ENCODE data around the gene FAM168A. TPM values are rescaled to one million over a fixed set of nuclear protein-coding genes. Genes with fewer than 3 reads are reported as not detected.

The FAM168A gene
- total and polyA plus RNA-seq, 10 of the 15 experiments (the other 5 are each of a cell fraction or from before 2014, with no cell fraction given), result 1.7 to 20.0 (median 10.0) TPM

- no TSS peak for BruUV-seq (replicated peaks)
- H3K9ac ChIP-seq (ENCODE audit: control insufficient read depth, insufficient read depth, low read length), result no peak overlapping the region
- no peak overlapping the region for H3K4me3 ChIP-seq
- no peak overlapping the region for H3K4me2 ChIP-seq (ENCODE audit: control insufficient read depth, insufficient read depth)
- SMC1A ChIA-PET (ENCODE audit: uncharacterized antibody, unreplicated experiment), result interaction anchor here (0.7 to 2.0 kb wide), 6 partner anchors 11 to 69 kb away, joined by 3 to 6 read pairs (median 4); no protein-coding TSS in a partner anchor
- no peak overlapping the region for H2AFZ ChIP-seq (ENCODE audit: control insufficient read depth, low read depth, low read length)
- no peak overlapping the region for H3K27ac ChIP-seq (ENCODE audit: control insufficient read depth, insufficient read depth)
- CTCF ChIA-PET, result interaction anchor here (0.9 to 2.1 kb wide), 7 partner anchors 11 to 77 kb away, joined by 3 to 6 read pairs (median 3); no protein-coding TSS in a partner anchor
- H3K4me1 ChIP-seq (ENCODE audit: control insufficient read depth, insufficient read depth, low read length), result peaks cover 6% of the 10 kb centered on the region; the same call in 1 of the 2 replicates
- 88% methylated on average over 4 of the region's 4 CpGs for WGBS (ENCODE audit: insufficient coverage, insufficient replicate concordance, low lambda C conversion rate, missing lambda C conversion rate)
- DNase-seq (ENCODE audit: low read depth, low spot score) (no peak), ATAC-seq (no peak), FAIRE-seq (no peak)
- H3K36me3 ChIP-seq (ENCODE audit: control insufficient read depth in 2 of 2, insufficient read depth in 2 of 2, low read length in 1 of 2), result peaks cover 0 to 1% of the 10 kb centered on the region in 2 experiments; a peak in 1 of 4 replicates
- POLR2A ChIA-PET, result interaction anchor here (0.5 to 1.6 kb wide), 5 partner anchors 16 to 688 kb away, joined by 3 to 7 read pairs (median 4); no protein-coding TSS in a partner anchor
- no peaks in the 10 kb centered on the region; the same call in 1 of the 2 replicates for H3K79me2 ChIP-seq (ENCODE audit: control insufficient read depth, insufficient read depth, low read length)
- no peaks in the 10 kb centered on the region for H4K20me1 ChIP-seq (ENCODE audit: control insufficient read depth, insufficient read depth)
- intact Hi-C loops (cut with micrococcal nuclease; ENCODE audit: unreplicated experiment) (no loop called here), in situ Hi-C loops (cut with MboI) (no loop called here)
- RAD21 ChIA-PET (ENCODE audit: unreplicated experiment), result interaction anchor here (0.6 to 1.0 kb wide), 5 partner anchors 25 to 92 kb away, joined by 3 read pairs; no protein-coding TSS in a partner anchor
- no peaks in the 10 kb centered on the region for H3K9me3 ChIP-seq (replicated peaks; ENCODE audit: control insufficient read depth, insufficient read depth, low read length)
- H3K27me3 ChIP-seq (replicated peaks in 1 of 2; ENCODE audit: control insufficient read depth in 2 of 2, insufficient read depth in 2 of 2, low read length in 1 of 2), result no peaks in the 10 kb centered on the region
- no peak for TF ChIP-seq MYB (IDR thresholded peaks at IDR 0.05; ENCODE audit: borderline replicate concordance, low read depth, low read length)
These were observed 48.5 kb downstream of the FAM168A start for GRCh38 chr11:73549376-73549775.

DNA sequence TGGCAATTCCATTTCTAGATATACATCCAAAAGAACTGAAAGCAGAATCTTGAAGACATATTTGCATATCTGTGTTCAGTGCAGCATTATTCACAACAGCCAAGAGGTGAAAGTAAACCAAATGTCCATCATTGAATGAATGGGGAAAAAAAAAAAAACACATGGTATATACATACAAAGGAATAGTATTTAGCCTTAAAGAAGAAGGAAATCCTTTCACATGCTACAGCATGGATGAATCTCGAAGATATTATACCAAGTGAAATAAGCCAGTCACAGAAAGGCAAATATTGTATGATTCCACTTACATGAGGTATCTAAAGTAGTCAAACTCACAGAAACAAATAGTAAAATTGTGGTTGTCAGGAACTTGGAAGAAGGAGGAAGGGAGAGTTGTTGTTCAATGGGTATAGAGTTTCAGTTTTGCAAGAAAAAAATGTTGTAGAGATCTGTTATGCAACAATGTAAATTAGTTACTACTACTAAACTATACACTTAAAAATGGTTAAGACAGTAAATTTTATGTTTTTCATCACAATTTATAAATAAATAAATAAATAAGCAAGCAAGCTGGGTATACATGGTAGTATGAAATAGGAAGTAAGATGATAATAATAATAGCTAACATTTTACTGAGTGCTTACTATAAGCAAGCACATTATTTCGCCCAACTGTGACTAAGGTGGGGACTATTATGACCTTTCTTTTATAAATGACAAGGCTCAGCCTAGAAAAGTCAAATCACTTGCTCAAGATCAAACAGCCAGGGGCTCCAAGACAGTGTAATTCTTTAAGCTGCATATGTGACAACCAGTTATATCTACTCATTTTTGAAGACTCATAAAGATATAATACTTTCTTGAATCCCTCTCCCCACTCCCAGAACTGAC is 50.0 kb downstream of the FAM168A start:
- no TSS peak for BruUV-seq (replicated peaks)
- intact Hi-C loops (cut with micrococcal nuclease; ENCODE audit: unreplicated experiment), result no loop called here
- CTCF ChIA-PET, result interaction anchor here (0.6 to 1.0 kb wide), 6 partner anchors 20 to 154 kb away, joined by 3 to 4 read pairs (median 3); no protein-coding TSS in a partner anchor

More for the DNA sequence above, 50.0 kb downstream of the FAM168A start:
- in situ Hi-C loops (cut with MboI), result no loop called here
- H3K4me1 ChIP-seq (ENCODE audit: control insufficient read depth, insufficient read depth, low read length), result peaks cover 6% of the 10 kb centered on the region; the same call in 1 of the 2 replicates
- H3K4me3 ChIP-seq, result no peak overlapping the region
- FAIRE-seq (no peak), ATAC-seq (peak; percentile 25; the same call in 1 of the 3 replicates), DNase-seq (ENCODE audit: low read depth, low spot score) (no peak)
- TF ChIP-seq FOXM1 (IDR thresholded peaks at IDR 0.05; ENCODE audit: low read depth, low read length) (no peak), PKNOX1 (IDR thresholded peaks at IDR 0.05) (peak; percentile 32; the same call in 1 of the 2 replicates), POU2F2 (IDR thresholded peaks at IDR 0.05; ENCODE audit: borderline replicate concordance, low read depth, low read length) (no peak)
- no peaks in the 10 kb centered on the region for H4K20me1 ChIP-seq (ENCODE audit: control insufficient read depth, insufficient read depth)
- no peaks in the 10 kb centered on the region for H3K27me3 ChIP-seq (replicated peaks in 1 of 2; ENCODE audit: control insufficient read depth in 2 of 2, insufficient read depth in 2 of 2, low read length in 1 of 2)
- ChIA-PET RAD21 (ENCODE audit: unreplicated experiment) (interaction anchor here (0.8 to 1.1 kb wide), 3 partner anchors 9 to 32 kb away, joined by 3 read pairs; no protein-coding TSS in a partner anchor), POLR2A (interaction anchor here (0.8 to 1.6 kb wide), 4 partner anchors 17 to 19 kb away, joined by 4 to 7 read pairs (median 5); no protein-coding TSS in a partner anchor), SMC1A (ENCODE audit: uncharacterized antibody, unreplicated experiment) (interaction anchor here (0.5 to 1.6 kb wide), 2 partner anchors 9 to 16 kb away, joined by 5 read pairs; no protein-coding TSS in a partner anchor)
- no peak overlapping the region for H3K27ac ChIP-seq (ENCODE audit: control insufficient read depth, insufficient read depth)
- no peak overlapping the region for H3K9ac ChIP-seq (ENCODE audit: control insufficient read depth, insufficient read depth, low read length)
- no peaks in the 10 kb centered on the region; the same call in none of the 2 replicates for H3K79me2 ChIP-seq (ENCODE audit: control insufficient read depth, insufficient read depth, low read length)
- H3K36me3 ChIP-seq (ENCODE audit: control insufficient read depth in 2 of 2, insufficient read depth in 2 of 2, low read length in 1 of 2), result peaks cover 0 to 1% of the 10 kb centered on the region in 2 experiments; a peak in 1 of 4 replicates
- WGBS (ENCODE audit: insufficient coverage, insufficient replicate concordance, low lambda C conversion rate, missing lambda C conversion rate), result 95% methylated on average over 2 of the region's 2 CpGs
- no peaks in the 10 kb centered on the region for H3K9me3 ChIP-seq (replicated peaks; ENCODE audit: control insufficient read depth, insufficient read depth, low read length)
- H3K4me2 ChIP-seq (ENCODE audit: control insufficient read depth, insufficient read depth), result no peak overlapping the region
- no peak overlapping the region for H2AFZ ChIP-seq (ENCODE audit: control insufficient read depth, low read depth, low read length)
